AG04449 (cell line): ENCODE data around the gene FSCN2.

Experiments
- CTCF ChIA-PET: fragments of 350-600 bp; formaldehyde crosslinking; extraction: SDS; loops from one replicate; lab custom pipeline; 2021; ENCODE audit warnings: antibody characterized with exemption; lab: Yijun Ruan, JAX
- POLR2A ChIA-PET: fragments of 400-600, 350-600 bp; formaldehyde crosslinking; extraction: SDS; loops from one replicate; lab custom pipeline; 2020; ENCODE audit warnings: antibody characterized with exemption, inconsistent platforms; lab: Yijun Ruan, JAX
- DNase-seq: peaks from one replicate; pipeline ENCODE4 v3.0.0-alpha.2; 2010; ENCODE audit warnings: low read depth, low spot score
- H3K4me3 ChIP-seq: 2 replicates; pipeline ENCODE4 v1.5.1; 2011; ENCODE audit warnings: low read depth, mild to moderate bottlenecking, control low read depth, low read length
- CTCF ChIP-seq: IDR thresholded peaks from one replicate; pipeline ENCODE4 v1.5.1; 2011; ENCODE audit warnings: mild to moderate bottlenecking, moderate library complexity, low read length, control low read depth, inconsistent platforms; ENCODE audit not compliant: insufficient read depth; ENCODE audit errors: missing control alignments

The FSCN2 gene

DNA sequence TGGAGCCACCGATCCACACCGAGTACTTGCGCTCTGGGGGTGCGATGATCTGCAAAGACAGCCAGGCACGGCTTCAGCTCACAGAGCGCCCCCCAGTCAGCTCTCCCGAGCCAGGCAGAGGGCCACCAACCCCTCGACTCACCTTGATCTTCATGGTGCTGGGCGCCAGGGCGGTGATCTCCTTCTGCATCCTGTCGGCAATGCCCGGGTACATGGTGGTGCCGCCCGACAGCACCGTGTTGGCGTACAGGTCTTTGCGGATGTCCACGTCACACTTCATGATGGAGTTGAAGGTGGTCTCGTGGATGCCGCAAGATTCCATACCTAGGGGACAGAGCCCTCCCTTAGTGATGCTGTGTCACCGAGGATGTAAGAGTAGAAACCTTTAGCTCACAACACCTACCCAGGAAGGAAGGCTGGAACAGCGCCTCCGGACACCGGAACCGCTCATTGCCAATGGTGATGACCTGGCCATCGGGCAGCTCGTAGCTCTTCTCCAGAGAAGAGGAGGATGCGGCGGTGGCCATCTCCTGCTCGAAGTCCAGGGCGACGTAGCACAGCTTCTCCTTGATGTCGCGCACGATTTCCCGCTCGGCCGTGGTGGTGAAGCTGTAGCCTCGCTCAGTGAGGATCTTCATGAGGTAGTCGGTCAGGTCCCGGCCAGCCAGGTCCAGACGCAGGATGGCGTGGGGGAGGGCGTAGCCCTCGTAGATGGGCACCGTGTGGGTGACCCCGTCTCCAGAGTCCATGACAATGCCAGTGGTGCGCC is 17.2 kb upstream of the FSCN2 start:
- H3K4me3 ChIP-seq: peak overlapping the region; percentile 96
- DNase-seq: no peak
- TF ChIP-seq CTCF: no peak
- ChIA-PET CTCF (no interaction called here), POLR2A (interaction anchor here (0.7 to 3.3 kb wide), 7 partner anchors 10 to 200 kb away, joined by 3 to 8 read pairs (median 3); partner anchors contain the start of gene BAHCC1)

- CTCF ChIA-PET: no interaction called here
- POLR2A ChIA-PET: interaction anchor here (0.7 to 3.3 kb wide), 7 partner anchors 9 to 200 kb away, joined by 3 to 8 read pairs (median 3); partner anchors contain the start of genes ARL16, BAHCC1 and HGS
- peak overlapping the region; percentile 96 for H3K4me3 ChIP-seq
- DNase-seq: no peak
- TF ChIP-seq CTCF: no peak
Measured at GRCh38 chr17:81511554-81511803, 16.7 kb upstream of the FSCN2 start.

- POLR2A ChIA-PET: interaction anchor here (0.7 to 3.3 kb wide), 12 partner anchors 9 to 273 kb away, joined by 3 to 8 read pairs (median 4); partner anchors contain the start of genes ARL16, BAHCC1, FAAP100 and HGS
- no peak for TF ChIP-seq CTCF
- CTCF ChIA-PET: no interaction called here
- no peak for DNase-seq
- H3K4me3 ChIP-seq: peak overlapping the region; percentile 96
Measured at GRCh38 chr17:81511804-81512561, 16.2 kb upstream of the FSCN2 start.

DNA sequence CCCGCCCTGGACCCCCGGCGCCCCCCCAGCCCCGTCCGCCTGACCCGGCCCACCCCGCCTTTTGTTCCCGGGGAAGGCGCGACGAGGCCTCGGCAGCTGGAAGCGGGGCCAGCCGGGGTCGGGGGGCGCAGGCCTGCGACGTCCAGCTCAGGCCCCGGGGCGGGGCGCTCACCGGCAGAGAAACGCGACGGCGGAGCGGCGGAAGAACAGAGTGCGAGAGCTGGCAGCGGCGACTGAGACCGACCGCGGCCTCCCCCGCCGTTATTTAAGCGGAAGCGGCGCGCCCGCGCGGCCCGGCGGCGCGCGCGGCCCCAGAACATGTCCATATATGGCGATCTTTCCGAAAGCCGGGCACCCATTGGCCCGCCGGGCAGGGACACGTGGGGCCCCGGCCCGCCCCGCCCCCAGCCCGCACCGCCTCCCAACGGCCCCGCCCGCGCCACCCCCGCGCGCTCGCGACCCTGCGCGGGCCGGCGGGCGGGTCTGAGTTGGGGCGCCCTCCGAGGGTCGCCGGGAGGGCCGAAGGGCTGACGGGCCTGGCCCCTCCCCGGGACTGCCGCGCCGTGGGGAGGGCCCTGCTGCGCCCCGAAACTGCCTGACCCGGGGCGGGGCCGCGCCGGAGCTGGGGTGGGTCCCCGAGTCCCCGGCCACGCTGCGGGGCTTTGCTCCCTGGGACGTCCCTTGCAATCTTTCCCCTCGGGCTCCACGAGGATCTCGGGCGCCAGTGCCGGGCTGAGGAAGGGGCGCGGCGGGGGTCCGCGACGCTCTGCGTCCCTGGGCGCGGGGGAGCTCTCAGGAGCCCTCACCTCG is 15.4 kb upstream of the FSCN2 start, which contains the start of gene ACTG1:
TSS of gene ACTG1 (minus strand) at position 238 of the 810 bp plus-strand sequence. CDS start 445 bp downstream, outside the sequence.
- peak within 1 kb of the TSS; percentile 96 for H3K4me3 ChIP-seq
- ChIA-PET CTCF (no interaction called here), POLR2A (interaction anchor here (0.6 to 3.3 kb wide), 9 partner anchors 9 to 274 kb away, joined by 3 to 8 read pairs (median 4); partner anchors contain the start of genes ARL16, FAAP100, HGS and NDUFAF8)
- no peak for TF ChIP-seq CTCF
- DNase-seq: no peak

DNA sequence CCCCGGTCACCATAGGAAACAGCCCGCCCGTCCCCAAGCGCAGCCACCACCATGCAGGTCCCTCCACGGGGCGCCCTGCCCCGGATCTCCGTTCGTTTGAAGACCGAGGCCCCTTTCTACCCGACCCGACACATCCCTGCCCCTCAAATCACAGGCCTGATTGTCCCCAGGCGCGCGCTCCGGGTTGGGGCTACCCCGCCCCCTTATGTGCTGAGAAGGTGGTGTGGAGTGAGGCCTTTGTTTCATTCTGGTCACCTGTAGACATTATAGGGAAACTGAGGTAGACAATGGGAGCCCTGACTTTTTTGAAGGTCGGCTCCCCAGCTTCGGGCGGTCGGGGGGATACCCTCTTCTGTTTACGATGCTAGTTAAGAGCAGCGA is 14.8 kb upstream of the FSCN2 start:
- DNase-seq: no peak
- no peak for TF ChIP-seq CTCF
- CTCF ChIA-PET: no interaction called here
- H3K4me3 ChIP-seq: peak overlapping the region; percentile 83
- POLR2A ChIA-PET: interaction anchor here (0.6 to 3.3 kb wide), 4 partner anchors 9 to 218 kb away, joined by 3 to 8 read pairs (median 6); partner anchors contain the start of genes FAAP100 and SLC38A10
